Kidney capillary endothelial cell (primary cell): ENCODE results near the gene KRTCAP3.

Experiments used
- DNase-seq: peaks from one replicate; pipeline ENCODE4 v3.0.0-alpha.2; 2018; ENCODE audit warnings: low spot score

The KRTCAP3 gene

DNA sequence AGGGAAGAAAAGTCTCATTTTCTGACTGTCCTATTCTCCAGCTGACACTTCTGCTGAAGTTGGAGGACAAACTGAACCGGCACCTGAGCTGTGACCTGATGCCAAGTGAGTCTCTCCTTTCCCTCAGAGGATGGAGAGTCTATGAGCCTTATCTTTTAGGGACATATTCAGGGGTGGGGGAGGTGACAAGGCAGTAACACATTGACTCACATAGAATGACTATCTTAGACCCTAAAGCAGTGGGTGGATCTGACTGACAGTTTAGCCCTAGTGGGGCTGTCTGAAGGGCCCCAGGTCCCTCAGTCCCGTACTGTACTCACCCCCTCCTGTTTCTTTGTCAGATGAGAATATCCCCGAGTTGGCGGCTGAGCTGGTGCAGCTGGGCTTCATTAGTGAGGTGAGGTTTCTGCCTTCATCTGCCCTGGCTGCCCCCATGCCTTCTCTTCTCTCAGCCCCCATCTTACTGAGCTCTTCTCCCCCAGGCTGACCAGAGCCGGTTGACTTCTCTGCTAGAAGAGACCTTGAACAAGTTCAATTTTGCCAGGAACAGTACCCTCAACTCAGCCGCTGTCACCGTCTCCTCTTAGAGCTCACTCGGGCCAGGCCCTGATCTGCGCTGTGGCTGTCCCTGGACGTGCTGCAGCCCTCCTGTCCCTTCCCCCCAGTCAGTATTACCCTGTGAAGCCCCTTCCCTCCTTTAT is 805 bp upstream of the KRTCAP3 start:
- DNase-seq: no peak

DNA sequence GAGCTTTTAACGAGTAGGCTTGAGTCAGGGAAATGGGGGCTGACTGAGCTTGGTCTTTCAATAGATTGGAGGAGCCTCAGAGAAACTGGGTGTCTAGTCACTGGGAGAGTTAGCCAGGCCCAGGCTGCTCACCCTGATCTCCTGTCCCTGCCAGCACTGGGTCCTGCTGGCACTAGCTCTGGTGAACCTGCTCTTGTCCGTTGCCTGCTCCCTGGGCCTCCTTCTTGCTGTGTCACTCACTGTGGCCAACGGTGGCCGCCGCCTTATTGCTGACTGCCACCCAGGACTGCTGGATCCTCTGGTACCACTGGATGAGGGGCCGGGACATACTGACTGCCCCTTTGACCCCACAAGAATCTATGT is 720 bp downstream of the KRTCAP3 start:
- no peak for DNase-seq

DNA sequence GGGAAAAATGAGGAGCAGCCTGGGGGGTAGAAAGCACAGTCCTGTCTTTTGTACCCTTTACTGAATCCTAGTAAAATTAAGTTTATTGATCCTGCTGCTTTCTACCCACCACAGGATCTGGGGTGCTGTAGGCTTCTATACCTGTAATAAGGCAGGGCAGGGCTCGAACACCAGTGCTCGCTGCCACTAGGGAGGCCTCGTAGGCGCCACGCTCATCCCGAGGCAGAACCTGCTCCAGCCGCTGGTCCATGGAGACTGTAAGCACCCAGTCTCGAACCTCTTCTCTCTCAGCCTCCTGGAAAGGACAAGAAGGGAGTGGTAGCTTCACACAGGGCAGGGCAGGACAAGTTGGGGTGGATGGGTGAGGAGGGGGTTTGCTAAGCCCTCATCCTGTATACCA is 3.0 kb downstream of the KRTCAP3 start:
- no peak for DNase-seq

DNA sequence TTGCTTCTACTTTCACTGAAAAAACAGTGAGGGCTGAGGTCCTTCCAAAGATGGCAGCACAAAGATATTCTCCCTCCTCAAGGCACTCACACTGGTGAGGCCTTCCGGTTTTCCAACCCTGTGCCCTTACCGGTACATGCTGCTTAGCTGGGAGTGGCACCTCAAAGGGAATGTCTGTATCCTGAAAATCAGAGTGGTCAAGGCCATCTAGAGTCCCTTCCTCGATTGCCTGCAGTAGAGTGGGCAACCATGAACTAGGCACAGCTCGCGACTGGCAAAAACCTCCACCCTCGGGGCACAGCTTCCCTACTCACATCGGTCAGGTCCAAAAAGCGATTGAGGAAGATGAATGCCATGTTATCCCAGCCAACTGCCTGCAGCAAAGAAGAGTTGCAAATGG is 3.4 kb downstream of the KRTCAP3 start:
- no peak for DNase-seq

DNA sequence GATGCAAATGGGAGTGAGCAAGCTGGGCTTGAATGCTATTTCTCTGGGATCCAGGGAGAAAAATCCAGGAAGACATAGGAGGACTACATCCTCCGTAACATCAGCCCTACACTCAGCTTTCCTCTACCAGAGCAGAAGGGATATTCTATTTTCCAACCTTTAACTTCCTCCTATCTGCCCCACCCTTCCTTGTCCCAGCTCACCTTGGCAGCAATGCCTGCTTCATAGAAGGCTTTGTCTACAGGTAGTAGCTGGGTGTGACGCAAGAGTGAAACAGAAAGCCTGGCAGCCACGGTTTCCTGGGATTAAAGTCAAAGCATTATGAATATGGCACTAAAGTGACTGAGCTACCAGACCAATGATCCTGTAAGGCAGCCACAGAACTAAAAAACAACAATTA is 3.9 kb downstream of the KRTCAP3 start:
- DNase-seq: no peak

DNA sequence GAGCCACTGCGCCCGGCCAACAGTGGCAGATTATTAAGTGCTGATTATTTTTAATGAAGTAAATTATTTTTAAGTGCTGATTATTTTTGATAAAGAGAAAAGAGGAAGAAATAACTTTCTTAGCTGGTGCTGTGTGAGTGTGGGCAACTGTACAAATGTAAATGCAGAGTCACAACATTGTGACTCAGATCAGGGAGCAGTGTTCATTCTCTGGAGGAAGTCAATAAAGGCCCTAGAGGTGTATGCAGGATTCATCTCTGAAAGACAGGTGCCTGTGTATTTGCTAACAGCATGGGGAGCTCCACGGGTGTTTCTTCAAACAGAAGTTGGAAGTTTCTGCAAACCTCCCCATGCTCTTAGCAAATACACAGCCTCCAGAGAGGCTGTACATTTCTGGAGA is 6.2 kb downstream of the KRTCAP3 start:
- DNase-seq: no peak

DNA sequence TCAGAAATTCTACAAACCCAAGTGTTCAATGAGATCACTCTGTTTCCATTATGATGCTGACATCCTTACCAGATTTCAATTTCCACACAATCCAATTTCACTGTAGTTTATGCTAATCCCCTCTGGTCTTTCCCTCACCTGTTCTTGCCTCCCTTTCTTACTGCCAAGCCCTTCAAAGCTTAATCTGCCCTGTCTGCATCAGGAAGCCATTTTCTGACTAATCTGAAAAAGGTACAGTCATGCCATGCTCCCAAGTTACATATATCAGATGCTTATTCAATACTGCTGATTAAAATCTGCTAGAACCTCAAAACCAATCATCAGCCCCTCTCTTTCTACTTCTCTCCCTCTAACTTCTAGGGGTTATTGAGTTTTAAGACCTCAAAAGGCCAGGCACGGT is 8.9 kb downstream of the KRTCAP3 start:
- DNase-seq: no peak

DNA sequence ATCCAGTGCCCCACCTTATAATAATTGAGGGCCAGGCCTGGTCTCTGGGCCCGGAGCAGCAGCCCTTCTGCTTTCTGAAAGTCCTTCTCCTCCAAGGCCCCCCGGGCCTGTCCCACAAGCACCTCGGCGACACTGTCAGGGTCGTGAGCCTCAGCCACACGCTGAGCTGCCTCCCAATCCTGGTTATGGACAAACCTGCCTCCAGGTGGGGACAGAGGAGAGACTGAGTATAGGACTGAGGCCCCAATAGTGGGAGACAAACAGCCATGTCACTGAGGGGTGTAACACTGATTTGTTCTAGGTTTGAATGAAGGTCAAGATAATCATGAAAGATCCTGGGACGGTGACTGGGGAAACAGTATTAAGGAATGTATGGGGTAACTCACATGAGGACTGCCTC is 11.8 kb downstream of the KRTCAP3 start:
- no peak for DNase-seq

DNA sequence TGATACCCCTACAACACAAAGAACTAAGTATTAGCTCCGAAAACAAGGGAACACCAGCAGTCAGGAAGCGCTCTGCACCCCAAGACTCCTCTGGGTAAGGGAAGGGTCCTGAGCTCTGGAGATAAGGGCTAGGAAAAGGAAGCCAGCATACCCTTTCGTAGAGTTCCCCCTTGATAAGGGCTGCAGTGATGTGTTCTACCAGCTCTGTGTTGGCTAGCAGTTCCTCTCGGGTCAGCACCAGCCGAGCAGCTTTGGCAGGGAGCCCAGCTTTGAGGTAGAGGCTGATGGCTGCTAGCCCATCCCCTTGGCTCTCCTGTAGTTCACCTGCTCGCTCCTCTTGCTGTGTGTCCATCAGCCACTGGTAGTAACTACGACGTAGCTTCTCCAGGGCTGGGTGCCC is 18.9 kb downstream of the KRTCAP3 start:
- no peak for DNase-seq

DNA sequence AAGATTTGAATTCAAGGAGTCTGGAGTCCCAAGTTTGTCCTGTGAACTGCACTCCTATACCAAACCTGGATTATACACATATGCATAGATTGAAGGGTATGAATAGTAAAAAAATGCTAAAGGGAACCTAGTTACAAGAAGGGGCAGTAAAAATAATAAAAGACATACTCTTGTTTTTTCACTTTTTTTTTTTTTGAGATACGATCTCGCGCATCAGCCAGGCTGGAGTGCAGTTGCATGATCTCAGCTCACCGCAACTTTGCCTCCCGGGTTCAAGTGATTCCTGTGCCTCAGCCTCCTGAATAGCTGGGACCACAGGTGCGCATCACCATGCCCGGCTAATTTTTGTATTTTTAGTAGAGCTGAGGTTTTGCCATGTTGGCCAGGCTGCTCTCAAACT is 22.3 kb downstream of the KRTCAP3 start:
- no peak for DNase-seq

DNA sequence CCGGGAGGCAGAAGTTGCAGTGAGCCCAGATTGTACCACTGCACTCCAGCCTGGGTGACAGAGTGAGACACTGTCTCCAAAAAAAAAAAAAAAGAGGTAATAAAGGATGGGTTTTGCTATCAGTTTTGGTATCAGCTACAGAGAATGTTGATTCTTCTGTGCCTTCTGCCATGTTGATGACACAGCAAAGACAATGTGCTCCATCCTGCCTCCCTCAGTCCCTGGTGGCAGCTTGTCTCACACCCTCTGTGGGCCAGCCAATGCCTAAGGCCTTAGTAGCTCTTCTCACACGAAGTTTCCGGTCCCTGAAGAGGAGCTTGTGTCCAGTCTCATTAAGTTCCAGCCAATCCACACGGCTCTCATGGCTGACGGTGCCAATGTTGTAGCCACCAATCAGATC is 29.8 kb downstream of the KRTCAP3 start:
- no peak for DNase-seq

DNA sequence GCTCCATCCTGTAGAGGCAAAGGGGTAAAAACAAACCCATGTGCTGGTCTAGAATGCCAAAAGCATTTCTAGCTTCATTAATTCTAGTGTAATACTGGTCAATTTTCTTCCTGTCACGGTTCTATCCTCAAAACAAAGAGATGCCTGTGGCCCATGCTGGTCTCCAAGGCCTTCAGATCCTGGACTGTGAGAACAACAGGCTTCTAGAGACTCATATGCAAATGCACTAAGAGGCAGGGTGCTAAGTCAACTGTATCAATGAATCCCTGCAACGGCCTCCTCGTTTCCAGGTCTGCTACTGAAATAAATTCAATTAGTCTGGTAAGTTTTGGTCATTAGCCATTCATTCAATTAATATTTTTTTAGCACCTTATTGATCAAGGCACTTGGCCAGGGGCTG is 43.3 kb downstream of the KRTCAP3 start:
- no peak for DNase-seq

DNA sequence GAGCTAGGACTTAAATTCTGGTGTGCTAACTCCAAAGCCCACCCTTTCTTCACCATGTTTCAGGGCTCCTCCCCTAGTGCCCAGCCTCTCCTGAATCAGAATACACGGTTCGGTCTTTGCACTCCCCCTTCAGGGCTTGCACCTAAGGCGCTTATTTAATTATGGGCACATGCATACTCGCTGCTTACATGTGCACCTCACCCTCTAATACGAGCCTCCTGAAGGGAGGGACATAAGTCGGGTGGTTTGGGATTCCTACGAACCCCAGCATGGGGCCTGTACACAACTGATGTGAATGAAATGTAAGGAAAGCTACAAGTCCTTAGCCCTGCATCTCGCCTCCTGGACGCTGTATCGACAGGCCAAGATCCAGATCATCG is 46.9 kb downstream of the KRTCAP3 start:
- DNase-seq: no peak

DNA sequence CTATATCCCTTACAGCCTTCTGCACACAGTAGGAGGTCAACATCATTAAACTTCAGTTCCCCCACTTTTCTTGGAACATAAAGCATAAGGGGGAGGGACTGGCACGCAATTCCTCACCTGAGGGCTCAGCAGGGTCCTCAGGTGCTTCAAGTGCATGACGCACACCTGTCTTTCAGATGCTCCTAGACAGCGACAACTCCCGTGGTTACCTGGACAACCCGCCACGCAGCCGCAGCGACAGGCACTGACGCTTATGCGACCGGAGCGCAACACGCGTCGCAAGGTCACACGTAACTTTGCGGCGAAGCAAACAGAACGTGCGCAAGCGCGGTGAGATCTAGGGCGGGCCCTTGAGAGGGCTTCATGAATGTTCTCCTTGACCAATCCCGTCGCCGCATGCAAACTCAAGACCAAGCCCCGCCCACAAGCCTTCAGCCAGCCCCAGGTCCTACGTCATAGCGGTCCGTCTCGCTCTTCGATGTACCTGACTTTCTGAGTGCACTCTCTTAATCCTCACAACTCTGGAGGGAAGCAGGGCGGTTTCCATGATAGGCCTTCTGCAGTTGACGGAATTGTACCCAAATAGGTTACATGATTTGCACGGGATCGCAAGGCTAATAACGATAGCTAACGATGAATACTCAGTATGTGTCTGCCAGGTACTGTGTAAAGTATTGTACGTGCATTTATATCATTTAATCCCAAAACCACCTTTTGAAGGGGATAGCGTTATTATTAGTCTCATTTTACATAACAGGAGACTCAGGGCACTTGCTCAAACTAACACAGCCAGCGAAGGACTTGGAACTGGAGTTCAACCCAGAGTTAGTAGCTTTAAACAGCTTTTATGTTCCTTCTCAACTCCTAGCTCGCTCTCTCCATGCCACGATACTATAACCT is 47.6 kb downstream of the KRTCAP3 start, which contains the start of gene IFT172:
Gene IFT172, minus strand, starts transcription at position 246 of the 900 bp plus-strand sequence. Its CDS starts 90 bp downstream, at position 156.
- peak; percentile 98 for DNase-seq

DNA sequence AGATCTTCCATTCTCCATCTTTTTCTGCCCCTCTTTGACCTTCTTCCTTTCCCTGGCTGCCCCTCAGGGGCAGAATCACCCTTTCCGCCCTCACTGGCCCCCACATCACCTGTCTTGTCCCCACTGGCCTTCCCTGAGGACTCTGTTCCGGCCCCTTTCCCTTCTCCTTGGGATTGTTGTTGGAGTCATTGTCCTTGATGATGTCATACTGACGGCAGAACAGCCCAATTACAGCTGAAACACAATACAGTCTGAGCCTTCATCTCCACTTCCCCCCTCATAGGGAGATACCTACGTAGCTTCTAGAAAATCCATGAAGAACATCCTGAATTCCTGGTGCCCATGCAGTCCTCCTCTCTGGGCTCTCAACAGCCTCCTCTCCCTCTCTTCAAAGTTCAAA is 50.4 kb downstream of the KRTCAP3 start:
- no peak for DNase-seq

DNA sequence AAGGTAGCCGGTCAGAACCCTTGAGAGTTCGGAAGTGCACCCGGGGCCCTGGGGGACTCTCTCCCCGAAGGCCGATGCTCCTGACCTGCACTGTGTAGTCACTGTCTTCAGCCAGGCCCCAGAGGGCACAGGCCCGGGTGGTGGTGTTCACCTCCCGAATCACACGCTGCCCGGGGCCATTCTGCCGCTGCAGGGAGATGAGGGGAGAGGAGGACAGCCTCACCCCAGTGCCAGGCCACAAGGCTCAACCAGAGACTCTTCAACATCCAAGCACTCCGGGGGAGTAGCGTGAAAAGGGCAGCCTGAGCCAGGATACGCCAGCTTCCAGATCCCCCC is 51.7 kb downstream of the KRTCAP3 start:
- DNase-seq: no peak
